GM08714 (cell line): ENCODE measurements around the gene DHX15.
"Not testable (repeated sequence)": the region's sequence is repeated elsewhere in the genome, so short reads cannot be mapped to it uniquely, and the experiment has no call there.

ENCODE experiments used
- H3K4me3 ChIP-seq: fragments of 200-500 bp; sonication (Bioruptor generic); 2 replicates; pipeline ENCODE4 v1.5.1; 2014; ENCODE audit warnings: mild to moderate bottlenecking, low read length, inconsistent platforms
- ZNF274 ChIP-seq: IDR thresholded peaks from 2 replicates; pipeline ENCODE4 v1.6.1; 2012; ENCODE audit warnings: mild to moderate bottlenecking, low read depth, low read length

The DHX15 gene

GRCh38 chr4:24535399-24535798, 49.0 kb downstream of the DHX15 start:
- no peak overlapping the region for H3K4me3 ChIP-seq
- no peak for TF ChIP-seq ZNF274

- no peak for TF ChIP-seq ZNF274
These were observed 51.0 kb downstream of the DHX15 start for GRCh38 chr4:24533364-24533763.

GRCh38 chr4:24529555-24529954, 54.8 kb downstream of the DHX15 start:
- TF ChIP-seq ZNF274, result no peak

More at GRCh38 chr4:24533364-24533763, 51.0 kb downstream of the DHX15 start:
- H3K4me3 ChIP-seq, result no peak overlapping the region

GRCh38 chr4:24527371-24527770, 57.0 kb downstream of the DHX15 start:
- H3K4me3 ChIP-seq, result no peak overlapping the region
- no peak for TF ChIP-seq ZNF274

More at GRCh38 chr4:24529555-24529954, 54.8 kb downstream of the DHX15 start:
- no peak overlapping the region for H3K4me3 ChIP-seq

GRCh38 chr4:24521544-24521943, 62.8 kb downstream of the DHX15 start:
- H3K4me3 ChIP-seq, result no peak overlapping the region
- no peak for TF ChIP-seq ZNF274

GRCh38 chr4:24519649-24520048, 64.7 kb downstream of the DHX15 start:
- no peak overlapping the region for H3K4me3 ChIP-seq
- no peak for TF ChIP-seq ZNF274

GRCh38 chr4:24517676-24518075, 66.7 kb downstream of the DHX15 start:
- TF ChIP-seq ZNF274, result no peak
- no peak overlapping the region for H3K4me3 ChIP-seq

- H3K4me3 ChIP-seq, result no peak overlapping the region
- no peak for TF ChIP-seq ZNF274
These were observed 67.4 kb downstream of the DHX15 start for GRCh38 chr4:24516926-24517325.

GRCh38 chr4:24515698-24516097, 68.7 kb downstream of the DHX15 start:
- no peak for TF ChIP-seq ZNF274
- no peak overlapping the region for H3K4me3 ChIP-seq

- TF ChIP-seq ZNF274, result no peak
- H3K4me3 ChIP-seq, result no peak overlapping the region
These were observed 69.5 kb downstream of the DHX15 start for GRCh38 chr4:24514808-24515207.

GRCh38 chr4:24513718-24514117, 70.6 kb downstream of the DHX15 start:
- no peak overlapping the region for H3K4me3 ChIP-seq
- no peak for TF ChIP-seq ZNF274

GRCh38 chr4:24511371-24512063, 72.8 kb downstream of the DHX15 start:
- H3K4me3 ChIP-seq, result no peak overlapping the region
- no peak for TF ChIP-seq ZNF274

GRCh38 chr4:24510091-24510490, 74.3 kb downstream of the DHX15 start:
- TF ChIP-seq ZNF274, result no peak
- no peak overlapping the region for H3K4me3 ChIP-seq

GRCh38 chr4:24508541-24508940, 75.8 kb downstream of the DHX15 start:
- no peak overlapping the region for H3K4me3 ChIP-seq
- no peak for TF ChIP-seq ZNF274

GRCh38 chr4:24507439-24507838, 76.9 kb downstream of the DHX15 start:
- no peak for TF ChIP-seq ZNF274
- no peak overlapping the region for H3K4me3 ChIP-seq

- H3K4me3 ChIP-seq, result not testable (repeated sequence)
These were observed 81.3 kb downstream of the DHX15 start for GRCh38 chr4:24503090-24503489.

- no peak for TF ChIP-seq ZNF274
- no peak overlapping the region for H3K4me3 ChIP-seq
These were observed 87.1 kb downstream of the DHX15 start for GRCh38 chr4:24497221-24497620.
